ENCODE measurements around the gene RABEP2.
A peak's percentile ranks its signal among the peaks of the same experiment; 100 is the strongest.
"Not testable (repeated sequence)": the region's sequence is repeated elsewhere in the genome, so short reads cannot be mapped to it uniquely, and the experiment has no call there.

Gene RABEP2, protein sequence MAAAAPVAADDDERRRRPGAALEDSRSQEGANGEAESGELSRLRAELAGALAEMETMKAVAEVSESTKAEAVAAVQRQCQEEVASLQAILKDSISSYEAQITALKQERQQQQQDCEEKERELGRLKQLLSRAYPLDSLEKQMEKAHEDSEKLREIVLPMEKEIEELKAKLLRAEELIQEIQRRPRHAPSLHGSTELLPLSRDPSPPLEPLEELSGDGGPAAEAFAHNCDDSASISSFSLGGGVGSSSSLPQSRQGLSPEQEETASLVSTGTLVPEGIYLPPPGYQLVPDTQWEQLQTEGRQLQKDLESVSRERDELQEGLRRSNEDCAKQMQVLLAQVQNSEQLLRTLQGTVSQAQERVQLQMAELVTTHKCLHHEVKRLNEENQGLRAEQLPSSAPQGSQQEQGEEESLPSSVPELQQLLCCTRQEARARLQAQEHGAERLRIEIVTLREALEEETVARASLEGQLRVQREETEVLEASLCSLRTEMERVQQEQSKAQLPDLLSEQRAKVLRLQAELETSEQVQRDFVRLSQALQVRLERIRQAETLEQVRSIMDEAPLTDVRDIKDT

GRCh38 chr16:28924762-28925385 lies at the start of gene RABEP2:
Gene RABEP2, minus strand, starts transcription at chr16:28925238. Its CDS starts 75 bp downstream, at chr16:28925163.
- DNase-seq = peak; percentile 94

- DNase-seq = peak; percentile 95
Observed at GRCh38 chr16:28974437-28975157, 49.6 kb upstream of the RABEP2 start, which contains the start of gene SPNS1. Gene SPNS1, plus strand, starts transcription at chr16:28974778. Its CDS starts 374 bp downstream, at chr16:28975152.

- DNase-seq = no peak
Observed at GRCh38 chr16:28974007-28974436, 49.0 kb upstream of the RABEP2 start.

DNA sequence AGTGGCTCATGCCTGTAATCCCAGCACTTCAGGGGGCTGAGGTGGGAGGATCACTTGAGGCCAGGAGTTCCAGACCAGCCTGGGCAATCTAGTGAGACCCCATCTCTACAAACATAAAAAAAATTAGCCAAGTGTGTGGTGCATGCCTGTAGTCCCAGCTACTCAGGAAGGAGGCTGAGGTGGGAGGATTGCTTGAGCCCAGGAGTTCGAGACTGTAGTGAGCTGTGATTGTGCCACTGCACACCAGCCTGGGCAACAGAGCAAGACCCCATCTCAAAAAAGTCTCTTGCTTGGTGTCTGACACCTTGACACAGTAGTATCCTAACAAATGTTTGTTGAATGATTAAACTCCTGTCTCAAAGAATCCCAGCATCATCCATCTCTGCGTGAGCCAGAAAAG lies 44.7 kb upstream of the RABEP2 start:
- not testable (repeated sequence) for DNase-seq

- DNase-seq = no peak
Observed at GRCh38 chr16:28967156-28967555, 42.1 kb upstream of the RABEP2 start.

DNA sequence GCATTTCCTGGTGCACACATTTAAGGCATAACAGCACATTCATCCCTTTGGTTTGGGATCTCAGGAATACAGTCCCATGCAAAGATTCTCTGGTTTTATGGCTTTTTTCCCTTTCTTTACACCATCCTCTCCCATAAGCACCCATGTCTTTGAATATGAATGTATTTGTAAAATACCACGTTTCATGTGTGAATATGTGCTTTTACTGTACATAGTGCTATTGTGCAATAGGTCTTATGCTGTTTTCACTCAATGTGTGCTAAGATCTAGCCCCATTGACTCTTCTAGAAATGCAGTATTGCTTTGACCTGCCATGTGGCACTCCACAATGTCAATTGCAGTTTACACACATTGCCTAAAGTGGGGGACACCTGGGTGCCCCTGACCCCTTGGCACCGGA lies 39.5 kb upstream of the RABEP2 start:
- DNase-seq = no peak

- DNase-seq = no peak
Observed at GRCh38 chr16:28964072-28964471, 39.0 kb upstream of the RABEP2 start.

- no peak for DNase-seq
Observed at GRCh38 chr16:28958836-28959235, 33.8 kb upstream of the RABEP2 start.

DNA sequence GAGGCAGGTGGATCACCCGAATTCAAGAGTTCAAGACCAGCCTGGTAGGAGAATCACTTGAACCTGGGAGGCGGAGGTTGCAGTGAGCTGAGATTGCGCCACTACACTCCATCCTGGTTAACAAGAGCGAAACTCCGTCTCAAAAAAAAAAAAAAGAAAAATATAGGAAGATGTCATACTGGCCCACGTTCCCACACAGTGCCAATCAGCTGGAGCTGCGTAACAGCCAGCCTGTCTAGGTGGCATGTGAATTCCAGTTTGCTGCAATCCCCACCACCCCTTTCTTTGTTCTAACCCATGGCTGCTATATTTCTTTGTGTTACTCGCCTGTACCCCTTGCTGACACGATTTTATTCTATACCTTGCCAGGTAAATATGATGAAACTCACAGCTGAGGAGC lies 33.2 kb upstream of the RABEP2 start:
- no peak for DNase-seq

- no peak for DNase-seq
Observed at GRCh38 chr16:28951410-28951943, 26.4 kb upstream of the RABEP2 start.

- peak; percentile 88 for DNase-seq
Observed at GRCh38 chr16:28950648-28951409, 25.8 kb upstream of the RABEP2 start, which contains the start of gene NFATC2IP. Gene NFATC2IP, plus strand, starts transcription at chr16:28950937. Its CDS starts 75 bp downstream, at chr16:28951012.

DNA sequence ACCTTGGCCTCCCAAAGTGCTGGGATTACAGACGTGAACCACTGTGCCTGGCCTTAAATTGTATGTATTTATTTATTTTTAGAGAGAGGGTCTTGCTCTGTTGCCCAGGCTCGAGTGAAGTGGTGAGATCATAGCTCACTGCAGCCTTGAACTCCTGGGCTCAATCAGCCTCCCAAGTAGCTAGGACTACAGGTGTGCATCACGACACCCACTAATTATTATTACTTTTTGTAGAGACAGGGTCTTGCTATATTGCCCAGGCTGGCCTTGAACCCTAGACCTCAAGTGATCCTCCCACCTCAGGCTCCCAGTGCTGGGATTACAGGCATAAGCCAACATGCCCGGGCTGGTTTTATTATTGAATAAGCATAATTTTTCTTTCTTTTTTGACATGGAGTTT lies 21.6 kb upstream of the RABEP2 start:
- DNase-seq = no peak

DNA sequence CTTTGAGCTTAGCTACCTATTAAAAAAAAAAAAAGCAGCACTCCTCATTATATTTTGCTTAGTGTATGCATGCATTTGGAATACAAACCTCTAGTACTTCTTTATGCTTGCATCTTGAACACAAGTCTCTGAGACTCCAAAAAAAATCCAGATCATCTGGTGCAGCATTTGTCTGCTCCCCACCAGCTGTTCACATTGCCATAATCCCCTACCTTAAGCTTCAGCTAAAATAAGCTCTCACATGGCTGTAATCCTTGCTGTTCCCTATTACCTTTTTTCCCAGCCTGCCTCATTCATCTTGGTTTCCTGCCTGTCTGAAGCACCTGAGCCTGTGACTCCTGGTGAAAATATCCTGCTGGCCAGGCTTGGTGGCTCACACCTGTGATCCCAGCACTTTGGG lies 18.2 kb upstream of the RABEP2 start:
- DNase-seq = no peak

GRCh38 chr16:28939825-28940224 lies 14.8 kb upstream of the RABEP2 start:
- not testable (repeated sequence) for DNase-seq

GRCh38 chr16:28938721-28939120 lies 13.7 kb upstream of the RABEP2 start:
- DNase-seq = no peak

DNA sequence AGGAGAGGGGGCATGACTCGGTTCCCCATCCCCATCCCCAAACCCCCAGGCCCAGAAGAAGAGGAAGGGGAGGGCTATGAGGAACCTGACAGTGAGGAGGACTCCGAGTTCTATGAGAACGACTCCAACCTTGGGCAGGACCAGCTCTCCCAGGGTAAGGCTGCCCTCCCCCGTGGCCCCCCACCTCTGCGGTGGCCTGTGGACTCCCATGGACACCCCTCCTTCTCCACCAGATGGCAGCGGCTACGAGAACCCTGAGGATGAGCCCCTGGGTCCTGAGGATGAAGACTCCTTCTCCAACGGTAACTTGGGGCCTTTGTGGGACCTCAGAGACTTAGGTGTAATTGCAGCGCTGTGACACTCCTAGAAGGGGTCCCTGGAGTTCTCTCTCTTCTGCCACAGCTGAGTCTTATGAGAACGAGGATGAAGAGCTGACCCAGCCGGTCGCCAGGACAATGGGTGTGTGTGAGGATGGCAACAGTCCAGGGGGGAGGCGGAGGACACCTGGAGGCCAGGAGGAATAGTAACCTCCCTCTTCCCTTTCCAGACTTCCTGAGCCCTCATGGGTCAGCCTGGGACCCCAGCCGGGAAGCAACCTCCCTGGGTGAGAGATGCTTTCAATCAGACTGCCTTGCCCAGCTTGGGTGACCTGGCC lies 12.3 kb upstream of the RABEP2 start:
- no peak for DNase-seq

GRCh38 chr16:28936784-28937155 lies 11.7 kb upstream of the RABEP2 start:
- DNase-seq = no peak

DNA sequence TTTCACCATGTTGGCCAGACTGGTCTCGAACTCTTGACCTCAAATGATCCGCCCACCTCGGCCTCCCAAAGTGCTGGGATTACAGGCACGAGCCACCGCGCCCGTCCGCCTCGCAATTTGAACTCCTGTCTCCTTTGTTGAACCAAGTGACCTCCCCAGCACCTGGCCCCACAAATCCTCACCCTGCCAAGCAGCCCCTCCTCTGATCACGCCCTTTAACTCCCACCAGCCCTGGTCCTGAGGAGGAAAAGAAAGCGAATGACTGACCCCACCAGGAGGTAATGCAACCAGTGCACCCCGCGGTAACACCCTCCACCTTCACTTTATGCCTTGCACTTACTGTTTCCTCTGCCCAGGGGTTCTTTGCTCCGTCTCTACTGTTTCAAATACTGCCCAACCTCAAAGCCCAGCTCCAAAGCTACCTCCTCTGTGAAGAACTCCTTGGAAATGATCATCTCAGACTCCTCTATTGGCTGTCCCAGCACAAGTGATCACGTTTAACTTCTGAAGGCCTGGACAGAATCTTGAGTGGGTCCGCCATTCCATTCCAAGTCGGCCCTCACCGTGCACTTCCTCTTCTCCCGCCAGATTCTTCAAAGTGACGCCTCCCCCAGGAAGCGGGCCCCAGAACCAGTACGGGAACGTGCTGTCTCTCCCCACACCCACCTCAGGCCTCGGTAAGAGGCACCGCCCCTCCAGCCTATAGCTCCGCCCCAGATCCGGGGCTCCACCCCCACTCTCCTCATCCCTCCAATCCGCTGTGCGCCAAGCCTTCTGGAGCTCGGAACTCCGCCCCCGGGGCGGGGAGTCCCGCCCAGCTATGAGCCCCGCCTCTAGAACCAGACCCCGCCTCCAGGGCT lies 11.1 kb upstream of the RABEP2 start:
- DNase-seq = peak; percentile 50

GRCh38 chr16:28935346-28935745 lies 10.3 kb upstream of the RABEP2 start:
- no peak for DNase-seq

DNA sequence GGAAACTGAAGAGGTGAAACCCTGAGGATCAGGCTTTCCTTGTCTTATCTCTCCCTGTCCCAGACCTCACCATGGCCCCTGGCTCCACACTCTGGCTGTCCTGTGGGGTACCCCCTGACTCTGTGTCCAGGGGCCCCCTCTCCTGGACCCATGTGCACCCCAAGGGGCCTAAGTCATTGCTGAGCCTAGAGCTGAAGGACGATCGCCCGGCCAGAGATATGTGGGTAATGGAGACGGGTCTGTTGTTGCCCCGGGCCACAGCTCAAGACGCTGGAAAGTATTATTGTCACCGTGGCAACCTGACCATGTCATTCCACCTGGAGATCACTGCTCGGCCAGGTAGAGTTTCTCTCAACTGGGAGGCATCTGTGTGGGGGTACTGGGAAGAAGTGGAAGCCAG lies 8.1 kb upstream of the RABEP2 start:
- no peak for DNase-seq

Measured in 8988T (cell line).